ENCODE results near the gene CAPZA1.

The CAPZA1 gene

DNA sequence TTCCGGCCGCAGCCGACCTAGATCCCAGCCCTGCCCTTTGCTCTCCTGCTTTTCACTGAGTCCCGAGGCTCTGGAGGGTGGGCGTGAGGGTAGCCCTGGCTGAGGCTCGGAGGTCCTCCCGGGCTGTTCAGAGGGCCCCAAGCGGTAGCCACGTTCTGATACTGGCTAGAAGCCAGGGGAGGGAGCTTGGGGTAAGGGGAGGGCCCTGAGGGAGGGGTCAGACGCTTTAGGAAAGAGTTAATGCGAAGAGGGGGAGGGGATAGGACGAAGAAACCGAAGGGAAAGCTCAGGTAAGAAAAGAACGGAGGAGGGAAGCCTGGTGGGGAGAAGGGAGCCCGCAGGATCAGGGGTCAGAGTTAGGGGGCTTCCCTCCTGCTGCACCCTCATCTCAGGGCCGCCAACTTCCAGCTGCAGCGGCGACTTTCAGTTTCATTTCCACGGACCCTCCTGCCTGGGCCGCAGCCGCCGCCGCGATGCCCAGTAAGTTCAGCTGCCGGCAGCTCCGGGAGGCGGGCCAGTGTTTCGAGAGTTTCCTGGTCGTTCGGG lies 54.9 kb downstream of the CAPZA1 start, which contains the start of gene MOV10:
TSS of gene MOV10 (plus strand) at position 220 of the 546 bp plus-strand sequence. CDS start at position 474, 254 bp downstream.
- peak within 1 kb of the TSS; percentile 39 to 99 (median 93) for H3K27ac ChIP-seq
- peak within 1 kb of the TSS; percentile 67 to 97 (median 82) for H3K4me3 ChIP-seq

DNA sequence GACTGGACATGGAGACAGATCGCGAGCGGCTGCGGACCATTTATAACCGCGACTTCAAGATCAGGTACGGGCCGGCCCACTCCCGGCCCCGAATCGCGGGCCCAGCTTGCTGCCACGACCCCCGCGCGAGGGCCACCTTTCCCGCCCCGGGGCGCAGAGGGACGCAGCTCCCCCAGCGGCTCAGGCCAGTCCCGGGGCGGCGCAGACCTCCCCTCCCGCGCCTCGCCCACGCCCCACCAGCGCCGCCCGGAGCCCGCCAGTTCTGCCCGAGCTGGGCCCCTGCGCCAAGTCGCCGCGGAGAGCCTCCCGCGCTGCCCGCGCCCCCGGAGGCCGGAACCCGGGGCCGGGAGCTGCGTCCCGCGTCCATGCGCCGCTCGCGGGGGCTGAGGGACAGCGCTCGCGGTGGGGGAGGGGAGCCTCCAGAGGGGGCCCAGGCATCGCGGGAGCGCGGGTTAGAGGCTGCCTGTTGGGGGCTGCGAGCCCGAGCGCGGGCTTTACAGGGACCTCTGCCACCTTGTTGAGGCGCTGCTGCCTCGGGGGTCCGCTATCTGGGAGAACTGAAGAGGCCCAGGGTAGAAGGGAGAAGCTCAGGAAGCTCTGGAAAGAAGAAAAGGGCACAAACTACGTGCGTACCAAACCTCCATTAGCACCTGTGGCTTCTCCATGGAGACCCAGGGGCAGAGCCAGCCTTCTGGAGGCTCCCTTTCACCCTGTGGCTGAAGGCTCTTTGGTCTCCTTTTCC lies 55.5 kb downstream of the CAPZA1 start:
- H3K27ac ChIP-seq = peak overlapping the region; percentile 39 to 99 (median 93)
- peak overlapping the region; percentile 67 to 97 (median 82) for H3K4me3 ChIP-seq

GRCh38 chr1:112675728-112676381 lies 56.2 kb downstream of the CAPZA1 start:
- Histone ChIP-seq H3K4me3 (peak overlapping the region; percentile 67 to 97 (median 82)), H3K27ac (peak overlapping the region in 19 of 21 experiments; percentile 7 to 99 (median 94))

- Histone ChIP-seq H3K27ac (no peak overlapping the region), H3K4me3 (no peak overlapping the region)
These were observed 56.9 kb downstream of the CAPZA1 start for GRCh38 chr1:112676543-112676942.

DNA sequence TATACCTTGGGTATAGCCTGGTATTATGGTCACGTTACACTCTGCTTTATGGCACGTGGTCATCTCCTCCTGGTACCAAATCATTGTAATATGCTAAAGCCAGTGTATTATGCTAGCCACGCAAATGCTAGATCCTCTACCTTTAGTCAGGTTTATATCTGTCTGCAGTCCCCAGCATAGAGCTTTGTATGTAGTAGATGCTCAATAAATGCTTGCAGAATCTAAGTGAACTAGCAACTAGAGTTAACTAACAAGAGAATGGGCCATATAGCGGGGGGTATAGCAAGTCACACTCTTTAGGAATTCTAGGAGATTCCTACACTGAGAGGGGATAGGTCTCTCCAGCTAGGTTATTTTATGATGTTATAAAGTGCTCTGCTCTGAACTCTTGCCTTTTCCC lies 57.9 kb downstream of the CAPZA1 start:
- H3K27ac ChIP-seq = no peak overlapping the region
- H3K4me3 ChIP-seq = no peak overlapping the region

- H3K27ac ChIP-seq = no peak overlapping the region
- H3K4me3 ChIP-seq = no peak overlapping the region
These were observed 59.0 kb downstream of the CAPZA1 start for GRCh38 chr1:112678605-112679004.

- no peak overlapping the region for H3K4me3 ChIP-seq
- H3K27ac ChIP-seq = no peak overlapping the region
These were observed 66.3 kb downstream of the CAPZA1 start for GRCh38 chr1:112685913-112686312.

GRCh38 chr1:112686417-112686816 lies 66.8 kb downstream of the CAPZA1 start:
- H3K27ac ChIP-seq = no peak overlapping the region
- H3K4me3 ChIP-seq = no peak overlapping the region

- peak overlapping the region in 3 of 21 experiments; percentile 4 to 48 (median 41) for H3K27ac ChIP-seq
- no peak overlapping the region for H3K4me3 ChIP-seq
These were observed 67.2 kb downstream of the CAPZA1 start for GRCh38 chr1:112686835-112687234.

GRCh38 chr1:112687361-112687760 lies 67.7 kb downstream of the CAPZA1 start:
- H3K4me3 ChIP-seq = no peak overlapping the region
- H3K27ac ChIP-seq = peak overlapping the region in 9 of 21 experiments; percentile 8 to 71 (median 41)

GRCh38 chr1:112687785-112688496 lies 68.3 kb downstream of the CAPZA1 start:
- Histone ChIP-seq H3K4me3 (no peak overlapping the region), H3K27ac (peak overlapping the region in 9 of 21 experiments; percentile 8 to 71 (median 36))

DNA sequence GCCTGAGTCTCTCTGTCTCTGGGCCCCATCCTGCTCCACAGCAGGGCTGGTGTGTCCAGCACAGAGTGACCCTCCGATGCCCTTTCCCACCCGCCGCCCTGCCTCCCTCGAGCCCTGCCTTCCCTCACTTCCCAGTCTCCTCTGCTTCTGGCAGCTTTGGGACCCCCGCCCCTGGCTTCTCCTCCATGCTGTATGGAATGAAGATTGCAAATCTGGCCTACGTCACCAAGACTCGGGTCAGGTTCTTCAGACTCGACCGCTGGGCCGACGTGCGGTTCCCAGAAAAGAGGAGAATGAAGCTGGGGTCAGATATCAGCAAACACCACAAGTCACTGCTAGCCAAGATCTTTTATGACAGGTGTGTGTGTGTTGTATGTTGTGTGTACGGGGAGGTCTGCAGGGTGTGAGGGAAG lies 69.2 kb downstream of the CAPZA1 start:
- H3K4me3 ChIP-seq = no peak overlapping the region
- peak overlapping the region in 3 of 21 experiments; percentile 21 to 68 (median 24) for H3K27ac ChIP-seq

GRCh38 chr1:112689196-112689841 lies 69.7 kb downstream of the CAPZA1 start:
- H3K27ac ChIP-seq = peak overlapping the region in 1 of 21 experiments; percentile 21
- no peak overlapping the region for H3K4me3 ChIP-seq

- Histone ChIP-seq H3K4me3 (no peak overlapping the region), H3K27ac (no peak overlapping the region)
These were observed 70.2 kb downstream of the CAPZA1 start for GRCh38 chr1:112689842-112690237.

DNA sequence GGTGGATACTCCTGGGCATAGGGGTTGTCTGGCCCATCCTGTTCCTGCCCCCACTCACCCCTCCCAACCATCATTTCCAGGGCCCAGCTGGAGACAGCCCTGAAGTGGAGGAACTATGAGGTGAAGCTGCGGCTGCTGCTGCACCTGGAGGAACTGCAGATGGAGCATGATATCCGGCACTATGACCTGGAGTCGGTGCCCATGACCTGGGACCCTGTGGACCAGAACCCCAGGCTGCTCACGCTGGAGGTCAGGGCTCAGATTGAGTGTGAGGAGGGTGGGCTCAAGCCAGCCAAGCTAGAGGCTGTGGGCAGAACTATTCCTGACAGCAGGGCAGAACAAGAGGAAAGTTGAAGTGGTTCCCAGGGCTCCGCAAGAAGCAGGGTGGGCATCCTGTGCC lies 73.0 kb downstream of the CAPZA1 start:
- Histone ChIP-seq H3K4me3 (no peak overlapping the region), H3K27ac (no peak overlapping the region)

DNA sequence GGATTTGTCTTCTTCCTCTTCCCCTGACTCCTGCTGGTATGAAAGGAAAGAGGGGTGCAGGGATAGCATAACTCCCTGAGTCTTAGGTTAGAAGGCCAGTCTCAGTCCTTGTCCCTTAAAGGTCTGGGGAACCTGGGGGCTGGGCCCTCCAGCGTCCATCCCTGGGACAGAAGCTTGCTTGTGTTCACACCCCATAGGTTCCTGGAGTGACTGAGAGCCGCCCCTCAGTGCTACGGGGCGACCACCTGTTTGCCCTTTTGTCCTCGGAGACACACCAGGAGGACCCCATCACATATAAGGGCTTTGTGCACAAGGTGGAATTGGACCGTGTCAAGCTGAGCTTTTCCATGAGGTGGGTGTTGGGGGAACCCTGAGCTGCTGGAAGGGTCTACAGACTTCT lies 74.2 kb downstream of the CAPZA1 start:
- no peak overlapping the region for H3K27ac ChIP-seq
- no peak overlapping the region for H3K4me3 ChIP-seq

DNA sequence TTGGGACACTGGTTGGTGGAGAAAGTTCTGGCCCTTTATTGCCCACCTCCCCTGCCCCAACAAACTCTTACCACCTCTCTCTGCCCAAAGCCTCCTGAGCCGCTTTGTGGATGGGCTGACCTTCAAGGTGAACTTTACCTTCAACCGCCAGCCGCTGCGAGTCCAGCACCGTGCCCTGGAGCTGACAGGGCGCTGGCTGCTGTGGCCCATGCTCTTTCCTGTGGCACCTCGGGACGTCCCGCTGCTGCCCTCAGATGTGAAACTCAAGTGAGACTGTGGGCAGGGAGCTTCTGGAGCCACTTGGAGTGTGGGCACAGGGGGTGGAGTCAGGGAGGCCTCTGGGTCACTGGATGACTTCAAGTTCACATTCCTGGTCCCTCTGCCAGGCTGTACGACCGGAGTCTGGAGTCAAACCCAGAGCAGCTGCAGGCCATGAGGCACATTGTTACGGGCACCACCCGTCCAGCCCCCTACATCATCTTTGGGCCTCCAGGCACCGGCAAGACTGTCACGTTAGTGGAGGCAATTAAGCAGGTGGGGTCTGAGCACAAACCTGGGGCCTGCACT lies 74.8 kb downstream of the CAPZA1 start:
- no peak overlapping the region for H3K27ac ChIP-seq
- no peak overlapping the region for H3K4me3 ChIP-seq

- H3K27ac ChIP-seq = no peak overlapping the region
- no peak overlapping the region for H3K4me3 ChIP-seq
These were observed 75.6 kb downstream of the CAPZA1 start for GRCh38 chr1:112695276-112695675.

DNA sequence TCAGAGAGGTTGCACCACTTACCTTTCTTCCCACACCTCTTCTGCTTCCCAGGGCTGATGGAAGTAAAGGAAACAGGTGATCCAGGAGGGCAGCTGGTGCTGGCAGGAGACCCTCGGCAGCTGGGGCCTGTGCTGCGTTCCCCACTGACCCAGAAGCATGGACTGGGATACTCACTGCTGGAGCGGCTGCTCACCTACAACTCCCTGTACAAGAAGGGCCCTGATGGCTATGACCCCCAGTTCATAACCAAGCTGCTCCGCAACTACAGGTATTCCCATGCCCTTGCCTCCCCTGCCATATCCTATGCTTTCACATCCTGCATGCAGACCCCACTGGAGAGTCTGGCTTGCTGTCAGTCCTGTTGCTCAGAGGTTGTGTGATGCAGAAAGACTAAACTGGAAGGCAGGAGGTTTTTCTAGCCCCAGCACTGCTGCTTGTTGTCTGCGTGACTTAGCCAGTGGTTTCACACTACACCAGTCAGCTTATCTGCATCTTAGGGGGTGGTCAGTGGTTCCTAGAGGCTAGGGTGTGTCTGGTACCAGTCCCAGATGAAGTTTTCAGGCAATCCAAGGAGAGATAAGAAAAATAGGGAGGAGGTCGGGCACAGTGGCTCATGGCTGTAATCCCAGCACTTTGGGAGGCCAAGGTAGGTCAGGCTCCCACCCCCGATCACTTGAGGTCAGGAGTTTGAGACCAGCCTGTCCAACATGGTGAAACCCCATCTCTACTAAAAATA lies 77.1 kb downstream of the CAPZA1 start:
- H3K4me3 ChIP-seq = no peak overlapping the region
- H3K27ac ChIP-seq = no peak overlapping the region
